ENCODE data around the gene VAV3. TPM values are rescaled to one million over a fixed set of nuclear protein-coding genes. Genes with fewer than 3 reads are reported as not detected.
"Not testable (repeated sequence)": the region's sequence is repeated elsewhere in the genome, so short reads cannot be mapped to it uniquely, and the experiment has no call there.

The VAV3 gene
- 1 to 10 TPM; 3.9 to 4.6 TPM for total RNA-seq

- Mint-ChIP-seq H3K36me3 (no peaks in the 10 kb centered on the region), H3K27ac (peak within 1 kb of the TSS; percentile 98), H3K4me1 (peaks cover 28% of the 10 kb centered on the region), H3K4me3 (peak within 1 kb of the TSS; percentile 94), H3K9me3 (no peaks in the 10 kb centered on the region), H3K27me3 (no peaks in the 10 kb centered on the region)
- DNase-seq = peak; percentile 71
Measured at GRCh38 chr1:107965110-107965991, at the start of gene VAV3. Gene VAV3, minus strand, starts transcription at chr1:107965180. Its CDS starts 311 bp downstream, at chr1:107964869.

DNA sequence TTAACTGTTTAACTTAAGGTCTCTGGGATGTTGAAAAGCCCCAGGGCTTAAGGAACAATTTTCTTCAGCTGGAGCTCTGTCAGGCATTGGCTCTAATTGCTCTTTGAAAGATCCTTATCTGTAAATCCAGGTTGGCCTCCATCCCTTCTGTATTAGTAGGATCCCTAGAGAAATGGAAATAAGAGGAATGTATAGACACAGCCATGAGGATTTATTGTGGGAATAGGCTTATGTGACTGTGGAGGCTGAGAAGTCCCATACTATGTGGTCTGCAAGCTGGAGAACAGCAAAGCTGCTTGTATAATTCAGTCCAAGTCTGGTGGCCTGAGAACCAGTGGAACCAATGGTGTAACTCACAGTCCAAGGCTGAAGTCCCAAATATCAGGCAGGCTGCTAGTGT lies 47.6 kb upstream of the VAV3 start:
- Mint-ChIP-seq H3K4me1 (peaks cover 16% of the 10 kb centered on the region), H3K27me3 (no peaks in the 10 kb centered on the region), H3K27ac (no peak overlapping the region), H3K4me3 (no peak overlapping the region), H3K36me3 (no peaks in the 10 kb centered on the region), H3K9me3 (no peaks in the 10 kb centered on the region)
- no peak for DNase-seq

DNA sequence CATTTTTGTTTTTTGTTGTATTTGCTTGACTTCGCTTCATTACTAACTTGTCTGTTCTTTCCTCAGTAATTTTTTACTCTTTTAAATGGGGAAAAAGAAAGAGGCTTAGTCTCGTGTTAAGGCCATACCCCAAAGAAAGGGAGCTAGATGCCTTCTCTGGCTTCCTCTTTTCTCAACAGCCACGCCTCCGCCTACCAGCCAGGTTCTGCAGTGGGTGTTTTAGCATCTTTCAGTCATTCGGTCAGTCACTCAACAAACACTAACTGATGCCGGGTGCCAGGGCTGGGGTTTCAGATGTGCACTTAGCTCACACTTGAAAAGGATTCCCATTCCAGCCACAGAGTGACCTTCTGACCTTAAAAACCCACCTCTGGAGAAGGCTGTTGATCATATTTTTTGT lies 46.3 kb upstream of the VAV3 start:
- no peaks in the 10 kb centered on the region for H3K9me3 Mint-ChIP-seq
- DNase-seq = no peak
- H3K4me1 Mint-ChIP-seq = peaks cover 14% of the 10 kb centered on the region
- no peaks in the 10 kb centered on the region for H3K36me3 Mint-ChIP-seq
- no peaks in the 10 kb centered on the region for H3K27me3 Mint-ChIP-seq
- no peak overlapping the region for H3K4me3 Mint-ChIP-seq
- H3K27ac Mint-ChIP-seq = no peak overlapping the region

- Mint-ChIP-seq H3K4me1 (peaks cover 14% of the 10 kb centered on the region), H3K4me3 (no peak overlapping the region), H3K9me3 (no peaks in the 10 kb centered on the region), H3K27me3 (no peaks in the 10 kb centered on the region), H3K27ac (no peak overlapping the region), H3K36me3 (no peaks in the 10 kb centered on the region)
- no peak for DNase-seq
Measured at GRCh38 chr1:108010581-108010980, 45.6 kb upstream of the VAV3 start.

DNA sequence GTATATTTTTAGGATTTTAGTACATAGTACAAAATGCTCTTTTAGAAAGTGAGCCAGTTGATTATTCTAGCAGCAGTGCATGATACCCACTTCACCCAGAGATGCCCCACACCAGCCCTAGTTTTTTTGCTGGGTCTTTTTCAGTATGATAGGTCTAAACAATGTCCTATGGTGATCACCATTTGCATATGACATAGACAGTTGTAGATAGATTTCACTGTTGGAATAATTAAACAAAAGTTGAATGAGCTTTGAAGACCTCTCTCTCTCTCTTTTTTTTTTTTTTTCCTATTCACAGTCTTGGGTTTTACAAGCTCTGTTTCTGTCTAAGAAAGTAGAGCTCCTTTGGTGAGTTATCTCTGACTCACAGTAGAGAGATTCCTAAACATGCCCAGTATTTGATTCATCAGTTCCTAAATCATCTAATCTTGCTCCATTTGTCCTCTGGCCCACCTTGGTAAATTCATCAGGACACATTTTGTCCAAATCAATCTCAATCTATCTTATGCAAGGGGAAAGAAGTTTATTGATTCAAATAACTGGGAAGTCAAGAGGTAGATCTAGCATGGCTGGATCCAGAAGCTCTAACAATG lies 44.7 kb upstream of the VAV3 start:
- no peak overlapping the region for H3K27ac Mint-ChIP-seq
- no peaks in the 10 kb centered on the region for H3K9me3 Mint-ChIP-seq
- no peaks in the 10 kb centered on the region for H3K36me3 Mint-ChIP-seq
- DNase-seq = no peak
- H3K4me1 Mint-ChIP-seq = peaks cover 14% of the 10 kb centered on the region
- H3K4me3 Mint-ChIP-seq = no peak overlapping the region
- H3K27me3 Mint-ChIP-seq = no peaks in the 10 kb centered on the region

- Mint-ChIP-seq H3K36me3 (no peaks in the 10 kb centered on the region), H3K4me3 (no peak overlapping the region), H3K4me1 (peaks cover 14% of the 10 kb centered on the region), H3K27me3 (no peaks in the 10 kb centered on the region), H3K9me3 (no peaks in the 10 kb centered on the region), H3K27ac (no peak overlapping the region)
- DNase-seq = no peak
Measured at GRCh38 chr1:108007531-108007930, 42.6 kb upstream of the VAV3 start.

GRCh38 chr1:108007070-108007469 lies 42.1 kb upstream of the VAV3 start:
- Mint-ChIP-seq H3K27ac (no peak overlapping the region), H3K4me3 (no peak overlapping the region), H3K36me3 (no peaks in the 10 kb centered on the region), H3K4me1 (peaks cover 14% of the 10 kb centered on the region), H3K9me3 (no peaks in the 10 kb centered on the region), H3K27me3 (no peaks in the 10 kb centered on the region)
- no peak for DNase-seq

- DNase-seq, H3K27ac Mint-ChIP-seq, H3K27me3 Mint-ChIP-seq, H3K9me3 Mint-ChIP-seq, H3K4me3 Mint-ChIP-seq, H3K36me3 Mint-ChIP-seq: not testable (repeated sequence)
- peaks cover 13% of the 10 kb centered on the region for H3K4me1 Mint-ChIP-seq
Measured at GRCh38 chr1:108004919-108005318, 39.9 kb upstream of the VAV3 start.

DNA sequence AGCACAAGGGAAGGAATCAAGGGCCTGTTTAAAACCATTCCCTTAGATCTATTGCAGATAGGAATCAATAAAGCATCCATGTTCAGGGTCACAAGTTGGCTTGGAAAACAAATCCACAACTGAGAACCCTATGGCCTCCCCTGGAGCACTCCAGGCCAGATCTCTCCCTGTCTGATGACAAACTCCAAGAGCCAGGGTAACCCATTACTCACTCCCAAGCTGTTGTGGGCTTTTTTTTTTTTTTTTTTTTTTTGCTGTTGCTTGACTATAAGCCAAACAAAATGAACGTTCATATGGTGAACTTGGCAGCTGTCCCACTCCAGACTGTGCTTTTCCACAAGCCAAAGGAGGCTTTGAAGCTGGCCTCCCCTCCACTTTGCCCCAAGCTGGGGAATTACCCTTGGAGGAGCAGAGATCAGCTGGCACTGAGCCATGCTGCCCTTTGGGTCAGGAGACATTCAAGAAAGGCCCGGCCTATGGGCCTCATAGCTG lies 35.7 kb upstream of the VAV3 start:
- no peaks in the 10 kb centered on the region for H3K9me3 Mint-ChIP-seq
- no peaks in the 10 kb centered on the region for H3K27me3 Mint-ChIP-seq
- no peaks in the 10 kb centered on the region for H3K36me3 Mint-ChIP-seq
- H3K4me3 Mint-ChIP-seq = no peak overlapping the region
- no peaks in the 10 kb centered on the region for H3K4me1 Mint-ChIP-seq
- no peak overlapping the region for H3K27ac Mint-ChIP-seq
- no peak for DNase-seq

DNA sequence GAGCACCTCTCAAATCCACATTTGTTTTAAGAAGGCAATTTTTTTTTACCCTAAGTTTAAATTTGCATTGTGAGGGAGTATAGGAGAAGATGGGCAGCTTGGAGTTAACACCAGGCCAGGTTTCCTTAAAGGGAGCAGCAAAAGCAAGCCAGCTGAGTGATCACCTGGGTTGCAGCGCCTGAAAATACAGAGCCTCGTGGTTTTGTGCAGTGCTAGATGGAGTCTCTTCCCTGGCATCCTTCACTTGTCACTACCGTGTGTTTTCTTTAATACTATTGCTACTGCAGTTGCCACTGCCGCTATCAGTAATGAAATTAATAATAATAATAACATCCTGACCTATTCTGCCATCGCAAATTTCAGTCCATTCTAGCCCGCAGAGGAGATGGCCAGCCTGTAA lies 35.2 kb upstream of the VAV3 start:
- no peak overlapping the region for H3K4me3 Mint-ChIP-seq
- DNase-seq = no peak
- H3K9me3 Mint-ChIP-seq = no peaks in the 10 kb centered on the region
- H3K27me3 Mint-ChIP-seq = no peaks in the 10 kb centered on the region
- H3K4me1 Mint-ChIP-seq = no peaks in the 10 kb centered on the region
- H3K36me3 Mint-ChIP-seq = no peaks in the 10 kb centered on the region
- H3K27ac Mint-ChIP-seq = no peak overlapping the region

DNA sequence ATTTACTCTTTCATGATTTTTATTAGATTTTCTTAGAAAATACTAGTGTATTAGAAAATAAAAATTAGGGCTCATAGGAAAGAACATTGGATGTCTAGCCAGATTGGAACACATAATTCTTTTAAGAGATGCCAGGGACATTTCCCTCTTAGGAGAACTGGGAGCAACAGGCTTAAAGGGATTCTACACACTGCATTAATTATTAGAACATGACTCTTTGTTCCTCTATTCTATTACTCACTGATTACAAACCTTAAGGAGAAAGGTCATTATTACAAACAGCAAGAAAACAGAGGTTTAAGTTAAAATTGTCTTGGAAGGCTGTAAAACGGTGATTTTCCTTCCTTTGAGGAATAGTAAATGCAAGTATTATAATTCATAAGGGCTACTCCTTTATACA lies 32.9 kb upstream of the VAV3 start:
- no peaks in the 10 kb centered on the region for H3K9me3 Mint-ChIP-seq
- no peaks in the 10 kb centered on the region for H3K36me3 Mint-ChIP-seq
- DNase-seq = no peak
- no peak overlapping the region for H3K27ac Mint-ChIP-seq
- H3K27me3 Mint-ChIP-seq = no peaks in the 10 kb centered on the region
- H3K4me3 Mint-ChIP-seq = no peak overlapping the region
- no peaks in the 10 kb centered on the region for H3K4me1 Mint-ChIP-seq

GRCh38 chr1:107993920-107994319 lies 28.9 kb upstream of the VAV3 start:
- no peak for DNase-seq
- no peaks in the 10 kb centered on the region for H3K36me3 Mint-ChIP-seq
- no peak overlapping the region for H3K4me3 Mint-ChIP-seq
- H3K9me3 Mint-ChIP-seq = no peaks in the 10 kb centered on the region
- H3K27ac Mint-ChIP-seq = no peak overlapping the region
- H3K4me1 Mint-ChIP-seq = no peaks in the 10 kb centered on the region
- no peaks in the 10 kb centered on the region for H3K27me3 Mint-ChIP-seq

DNA sequence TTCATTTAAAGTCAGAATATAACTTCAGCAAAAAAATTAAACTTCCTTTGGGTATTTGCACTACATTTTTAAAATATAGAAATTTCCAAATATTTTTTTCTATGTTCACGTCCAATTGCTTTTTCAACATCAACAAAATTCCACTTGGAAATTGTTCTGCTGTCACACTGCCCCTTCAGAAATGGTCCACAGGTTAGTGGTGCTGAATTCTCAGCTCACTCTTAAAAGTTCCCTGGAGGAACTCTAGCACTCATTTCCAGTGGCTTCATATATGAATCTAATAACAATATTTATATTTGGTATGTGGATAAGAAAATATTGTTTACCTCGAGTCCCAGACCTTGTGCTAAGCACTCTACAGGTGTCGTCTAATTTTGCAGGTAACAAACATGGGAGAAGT lies 27.4 kb upstream of the VAV3 start:
- H3K4me3 Mint-ChIP-seq = no peak overlapping the region
- DNase-seq = no peak
- H3K9me3 Mint-ChIP-seq = no peaks in the 10 kb centered on the region
- no peaks in the 10 kb centered on the region for H3K36me3 Mint-ChIP-seq
- H3K27me3 Mint-ChIP-seq = no peaks in the 10 kb centered on the region
- H3K27ac Mint-ChIP-seq = no peak overlapping the region
- no peaks in the 10 kb centered on the region for H3K4me1 Mint-ChIP-seq

GRCh38 chr1:107991371-107992066 lies 26.5 kb upstream of the VAV3 start:
- peaks cover under 1% of the 10 kb centered on the region for H3K4me1 Mint-ChIP-seq
- no peaks in the 10 kb centered on the region for H3K27me3 Mint-ChIP-seq
- no peaks in the 10 kb centered on the region for H3K9me3 Mint-ChIP-seq
- H3K4me3 Mint-ChIP-seq = no peak overlapping the region
- DNase-seq = no peak
- H3K27ac Mint-ChIP-seq = no peak overlapping the region
- no peaks in the 10 kb centered on the region for H3K36me3 Mint-ChIP-seq

DNA sequence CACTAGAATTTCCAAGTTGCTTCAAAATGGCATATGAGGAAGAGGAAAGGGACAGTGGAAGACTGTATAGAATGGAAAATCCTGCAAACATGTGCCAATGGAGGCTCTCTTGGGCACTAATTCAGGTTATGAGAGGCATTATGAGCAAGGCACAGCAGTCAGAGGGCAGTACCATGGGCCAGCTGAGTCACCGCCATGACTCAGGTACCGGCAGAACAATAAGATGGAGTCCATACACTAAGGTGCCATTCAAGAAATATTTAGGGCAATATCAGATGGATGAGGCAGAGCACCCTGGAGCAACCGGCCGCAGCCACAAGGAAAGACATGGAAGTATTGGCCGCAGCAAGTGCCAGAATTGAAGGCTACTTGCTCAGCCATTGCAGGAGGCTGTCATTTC lies 25.6 kb upstream of the VAV3 start:
- Mint-ChIP-seq H3K36me3 (no peaks in the 10 kb centered on the region), H3K4me3 (no peak overlapping the region)
- no peak for DNase-seq

More for the DNA sequence above, 25.6 kb upstream of the VAV3 start:
- no peak overlapping the region for H3K27ac Mint-ChIP-seq
- H3K9me3 Mint-ChIP-seq = no peaks in the 10 kb centered on the region
- H3K27me3 Mint-ChIP-seq = no peaks in the 10 kb centered on the region
- H3K4me1 Mint-ChIP-seq = peaks cover 2% of the 10 kb centered on the region

Measured in activated naive CD8-positive, alpha-beta T cell treated with anti-CD3 and anti-CD28 coated beads for 36 hours (primary cell).